ENCODE measurements around the gene C10orf67. TPM values are rescaled to one million over a fixed set of nuclear protein-coding genes. Genes with fewer than 3 reads are reported as not detected.

Gene C10orf67
- total RNA-seq, 1 experiment from 2014 or later, result not detected

DNA sequence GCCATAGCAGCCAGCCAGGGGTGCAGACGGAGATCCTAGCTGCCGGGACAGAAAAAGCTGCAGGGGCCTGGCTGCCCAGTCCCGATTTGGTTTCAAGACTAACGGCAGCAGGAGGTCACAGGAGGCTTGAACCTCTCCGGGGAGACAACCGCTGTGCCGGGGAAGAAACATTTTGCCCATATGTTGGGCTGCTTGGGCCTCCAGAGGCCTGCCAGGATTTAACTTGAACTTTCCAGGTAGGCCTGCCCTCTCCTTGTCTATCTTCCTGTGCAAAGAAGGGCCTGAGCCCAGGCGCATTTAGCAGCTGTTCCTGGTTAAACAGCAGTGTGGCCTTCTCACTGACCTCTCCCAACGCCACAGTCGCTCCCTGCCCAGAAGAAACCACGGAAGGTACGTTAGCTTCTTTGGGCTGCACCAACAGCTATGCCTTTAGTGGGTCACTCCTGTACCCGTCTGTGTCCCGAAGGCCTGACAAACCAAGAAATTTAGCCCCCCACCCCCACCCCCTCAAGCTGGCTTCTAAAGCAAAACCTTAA is 169.6 kb downstream of the C10orf67 start:
- in situ Hi-C loops (cut with HindIII; ENCODE audit: low pct_unique_long_range_greater_than_20kb, low sequenced_read_pairs) (no loop called here), intact Hi-C loops (cut with micrococcal nuclease; ENCODE audit: unreplicated experiment) (loop anchor here (10.0 kb wide), 1 partner anchor 90 kb away; no protein-coding TSS in a partner anchor)
- DNase-seq (ENCODE audit: low read depth, low spot score), result no peak
- Histone ChIP-seq H3K4me3 (ENCODE audit: low read depth in 2 of 2, low read length in 2 of 2) (no peak overlapping the region), H3K36me3 (ENCODE audit: control insufficient read depth, insufficient read depth, low read length) (no peaks in the 10 kb centered on the region), H3K4me1 (ENCODE audit: control insufficient read depth, insufficient read depth, low read length) (no peaks in the 10 kb centered on the region), H3K27ac (ENCODE audit: low read length) (no peak overlapping the region), H3K9me3 (ENCODE audit: control insufficient read depth, insufficient read depth, low read depth, low read length) (no peaks in the 10 kb centered on the region), H3K27me3 (ENCODE audit: control insufficient read depth, insufficient read depth, low read length) (no peaks in the 10 kb centered on the region; the same call in 1 of the 2 replicates)
- no peak for TF ChIP-seq SIN3A (IDR thresholded peaks at IDR 0.05; ENCODE audit: borderline replicate concordance, insufficient read depth, low read depth, low read length)
- no peak for TF ChIP-seq TCF7L2 (IDR thresholded peaks at IDR 0.05; ENCODE audit: low read depth, low read length)
- TF ChIP-seq, protein P1, sequence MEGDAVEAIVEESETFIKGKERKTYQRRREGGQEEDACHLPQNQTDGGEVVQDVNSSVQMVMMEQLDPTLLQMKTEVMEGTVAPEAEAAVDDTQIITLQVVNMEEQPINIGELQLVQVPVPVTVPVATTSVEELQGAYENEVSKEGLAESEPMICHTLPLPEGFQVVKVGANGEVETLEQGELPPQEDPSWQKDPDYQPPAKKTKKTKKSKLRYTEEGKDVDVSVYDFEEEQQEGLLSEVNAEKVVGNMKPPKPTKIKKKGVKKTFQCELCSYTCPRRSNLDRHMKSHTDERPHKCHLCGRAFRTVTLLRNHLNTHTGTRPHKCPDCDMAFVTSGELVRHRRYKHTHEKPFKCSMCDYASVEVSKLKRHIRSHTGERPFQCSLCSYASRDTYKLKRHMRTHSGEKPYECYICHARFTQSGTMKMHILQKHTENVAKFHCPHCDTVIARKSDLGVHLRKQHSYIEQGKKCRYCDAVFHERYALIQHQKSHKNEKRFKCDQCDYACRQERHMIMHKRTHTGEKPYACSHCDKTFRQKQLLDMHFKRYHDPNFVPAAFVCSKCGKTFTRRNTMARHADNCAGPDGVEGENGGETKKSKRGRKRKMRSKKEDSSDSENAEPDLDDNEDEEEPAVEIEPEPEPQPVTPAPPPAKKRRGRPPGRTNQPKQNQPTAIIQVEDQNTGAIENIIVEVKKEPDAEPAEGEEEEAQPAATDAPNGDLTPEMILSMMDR (IDR thresholded peaks at IDR 0.05), result no peak
- no peak for TF ChIP-seq POLR2AphosphoS5 (IDR thresholded peaks at IDR 0.05; ENCODE audit: low read depth, low read length)
- TF ChIP-seq, protein P2, sequence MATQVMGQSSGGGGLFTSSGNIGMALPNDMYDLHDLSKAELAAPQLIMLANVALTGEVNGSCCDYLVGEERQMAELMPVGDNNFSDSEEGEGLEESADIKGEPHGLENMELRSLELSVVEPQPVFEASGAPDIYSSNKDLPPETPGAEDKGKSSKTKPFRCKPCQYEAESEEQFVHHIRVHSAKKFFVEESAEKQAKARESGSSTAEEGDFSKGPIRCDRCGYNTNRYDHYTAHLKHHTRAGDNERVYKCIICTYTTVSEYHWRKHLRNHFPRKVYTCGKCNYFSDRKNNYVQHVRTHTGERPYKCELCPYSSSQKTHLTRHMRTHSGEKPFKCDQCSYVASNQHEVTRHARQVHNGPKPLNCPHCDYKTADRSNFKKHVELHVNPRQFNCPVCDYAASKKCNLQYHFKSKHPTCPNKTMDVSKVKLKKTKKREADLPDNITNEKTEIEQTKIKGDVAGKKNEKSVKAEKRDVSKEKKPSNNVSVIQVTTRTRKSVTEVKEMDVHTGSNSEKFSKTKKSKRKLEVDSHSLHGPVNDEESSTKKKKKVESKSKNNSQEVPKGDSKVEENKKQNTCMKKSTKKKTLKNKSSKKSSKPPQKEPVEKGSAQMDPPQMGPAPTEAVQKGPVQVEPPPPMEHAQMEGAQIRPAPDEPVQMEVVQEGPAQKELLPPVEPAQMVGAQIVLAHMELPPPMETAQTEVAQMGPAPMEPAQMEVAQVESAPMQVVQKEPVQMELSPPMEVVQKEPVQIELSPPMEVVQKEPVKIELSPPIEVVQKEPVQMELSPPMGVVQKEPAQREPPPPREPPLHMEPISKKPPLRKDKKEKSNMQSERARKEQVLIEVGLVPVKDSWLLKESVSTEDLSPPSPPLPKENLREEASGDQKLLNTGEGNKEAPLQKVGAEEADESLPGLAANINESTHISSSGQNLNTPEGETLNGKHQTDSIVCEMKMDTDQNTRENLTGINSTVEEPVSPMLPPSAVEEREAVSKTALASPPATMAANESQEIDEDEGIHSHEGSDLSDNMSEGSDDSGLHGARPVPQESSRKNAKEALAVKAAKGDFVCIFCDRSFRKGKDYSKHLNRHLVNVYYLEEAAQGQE (IDR thresholded peaks at IDR 0.05; ENCODE audit: insufficient read depth in 1 of 2, low read depth in 2 of 2, low read length in 1 of 2), result no peak
- no peak for ATAC-seq
- ChIA-PET POLR2A (no interaction called here), CTCF (no interaction called here)
- no TSS peak for BruUV-seq (replicated peaks)

DNA sequence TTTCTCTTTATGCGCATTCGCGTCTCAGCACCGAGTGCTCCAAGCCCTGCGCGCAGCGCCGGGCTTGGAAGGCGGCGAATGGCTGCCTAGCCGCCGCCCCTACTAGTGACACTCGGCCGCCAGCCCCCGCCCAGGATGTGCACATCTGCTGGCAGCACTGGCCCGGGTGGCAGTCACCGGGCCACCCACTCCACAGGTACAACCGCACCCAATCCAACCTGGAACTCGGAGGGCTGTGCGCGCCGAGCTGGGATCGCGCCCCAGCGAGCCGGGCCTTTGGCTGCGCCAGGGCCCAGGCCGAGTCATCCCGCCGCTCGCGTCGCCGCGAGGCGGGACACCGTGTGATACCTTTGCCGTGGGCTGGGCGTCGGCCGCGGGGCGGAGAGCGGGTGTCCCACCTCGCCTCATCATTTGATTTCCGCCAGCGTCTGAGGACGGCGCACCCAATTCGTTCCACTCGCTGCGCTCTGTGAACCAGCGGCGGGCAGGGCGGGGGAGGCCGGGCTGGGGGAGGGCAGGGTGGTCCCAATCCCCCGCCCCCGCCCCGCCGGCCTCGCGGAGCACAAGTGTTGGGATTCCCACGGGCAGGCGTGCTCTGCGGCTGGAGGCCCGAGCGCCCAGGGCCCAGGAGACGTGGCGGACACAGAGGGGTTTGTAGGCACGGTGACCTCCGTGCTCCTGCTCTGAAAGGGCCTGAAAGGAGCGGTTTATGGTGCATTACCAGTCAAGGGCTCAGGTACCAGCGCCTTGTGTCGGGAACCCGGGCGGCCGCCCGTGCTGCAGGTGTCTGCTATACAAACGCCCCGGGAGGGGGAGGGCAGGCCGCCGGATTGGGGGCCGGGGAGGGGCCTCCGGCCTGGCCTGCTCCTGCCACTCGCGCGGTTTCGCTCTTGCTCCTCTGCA is 170.3 kb downstream of the C10orf67 start:
- BruUV-seq (replicated peaks), result no TSS peak
- intact Hi-C loops (cut with micrococcal nuclease; ENCODE audit: unreplicated experiment) (loop anchor here (10.0 kb wide), 1 partner anchor 90 kb away; no protein-coding TSS in a partner anchor), in situ Hi-C loops (cut with HindIII; ENCODE audit: low pct_unique_long_range_greater_than_20kb, low sequenced_read_pairs) (no loop called here)
- ATAC-seq, result no peak
- TF ChIP-seq TCF7L2 (IDR thresholded peaks at IDR 0.05; ENCODE audit: low read depth, low read length) (no peak), POLR2AphosphoS5 (IDR thresholded peaks at IDR 0.05; ENCODE audit: low read depth, low read length) (no peak), SIN3A (IDR thresholded peaks at IDR 0.05; ENCODE audit: borderline replicate concordance, insufficient read depth, low read depth, low read length) (no peak)
- TF ChIP-seq, protein P1 (IDR thresholded peaks at IDR 0.05), result no peak
- TF ChIP-seq, protein P2 (IDR thresholded peaks at IDR 0.05; ENCODE audit: insufficient read depth in 1 of 2, low read depth in 2 of 2, low read length in 1 of 2), result no peak
- H3K9me3 ChIP-seq (ENCODE audit: control insufficient read depth, insufficient read depth, low read depth, low read length), result no peaks in the 10 kb centered on the region
- H3K4me3 ChIP-seq (ENCODE audit: low read depth in 2 of 2, low read length in 2 of 2), result no peak overlapping the region
- POLR2A ChIA-PET, result no interaction called here
- no peaks in the 10 kb centered on the region for H3K36me3 ChIP-seq (ENCODE audit: control insufficient read depth, insufficient read depth, low read length)
- no peaks in the 10 kb centered on the region for H3K4me1 ChIP-seq (ENCODE audit: control insufficient read depth, insufficient read depth, low read length)
- H3K27me3 ChIP-seq (ENCODE audit: control insufficient read depth, insufficient read depth, low read length), result no peaks in the 10 kb centered on the region; the same call in 1 of the 2 replicates
- CTCF ChIA-PET, result no interaction called here
- no peak for DNase-seq (ENCODE audit: low read depth, low spot score)
- no peak overlapping the region for H3K27ac ChIP-seq (ENCODE audit: low read length)

Measured in Panc1 (cell line).